Measurements from ENCODE around the gene IL5.

Gene IL5

DNA sequence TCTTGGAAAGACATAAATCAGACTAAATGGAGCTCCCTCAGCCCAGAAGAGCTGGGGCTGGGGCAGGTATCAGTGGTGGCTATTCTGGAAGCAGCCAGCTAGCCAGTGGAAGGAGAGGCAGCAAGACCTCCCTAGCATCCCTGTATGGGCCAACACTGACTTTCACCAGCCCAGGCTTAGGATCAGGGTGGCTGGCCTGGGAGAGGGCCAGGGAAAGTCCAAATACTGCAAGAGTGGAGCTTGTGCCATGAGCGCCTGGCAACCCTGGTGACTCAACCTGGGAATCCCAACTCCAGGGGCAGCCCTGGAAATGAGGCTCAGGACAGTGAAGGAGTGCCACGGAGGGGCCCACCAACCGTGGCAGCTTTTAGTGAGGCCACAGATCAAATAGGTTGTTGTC lies 45.2 kb downstream of the IL5 start:
- DNase-seq = peak; percentile 91

DNA sequence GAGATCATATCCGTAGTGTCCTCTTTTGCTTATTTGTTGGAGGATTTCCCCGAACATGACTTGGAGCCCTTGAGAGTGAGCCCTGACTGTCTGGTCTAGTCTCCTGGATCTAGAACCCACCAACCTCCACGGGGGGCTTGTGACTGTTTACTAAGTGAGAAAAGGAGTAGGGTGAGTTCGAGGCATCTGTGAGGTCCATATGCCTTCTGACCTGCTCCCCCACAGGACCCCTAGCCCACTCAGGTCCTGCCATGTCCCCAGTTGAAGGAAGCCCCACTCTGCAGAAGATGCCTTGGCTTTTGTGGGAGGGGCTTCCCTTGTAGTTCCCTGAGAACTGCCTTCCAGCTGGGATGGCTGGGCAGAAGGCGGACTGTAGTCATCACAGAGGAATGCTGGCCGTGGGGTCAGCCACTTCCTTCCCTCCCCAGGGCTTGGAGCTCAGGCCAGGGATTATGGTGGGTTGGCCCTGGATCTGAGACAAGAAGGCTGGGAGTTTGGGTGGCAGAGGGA lies 45.8 kb downstream of the IL5 start:
- DNase-seq = peak; percentile 97

DNA sequence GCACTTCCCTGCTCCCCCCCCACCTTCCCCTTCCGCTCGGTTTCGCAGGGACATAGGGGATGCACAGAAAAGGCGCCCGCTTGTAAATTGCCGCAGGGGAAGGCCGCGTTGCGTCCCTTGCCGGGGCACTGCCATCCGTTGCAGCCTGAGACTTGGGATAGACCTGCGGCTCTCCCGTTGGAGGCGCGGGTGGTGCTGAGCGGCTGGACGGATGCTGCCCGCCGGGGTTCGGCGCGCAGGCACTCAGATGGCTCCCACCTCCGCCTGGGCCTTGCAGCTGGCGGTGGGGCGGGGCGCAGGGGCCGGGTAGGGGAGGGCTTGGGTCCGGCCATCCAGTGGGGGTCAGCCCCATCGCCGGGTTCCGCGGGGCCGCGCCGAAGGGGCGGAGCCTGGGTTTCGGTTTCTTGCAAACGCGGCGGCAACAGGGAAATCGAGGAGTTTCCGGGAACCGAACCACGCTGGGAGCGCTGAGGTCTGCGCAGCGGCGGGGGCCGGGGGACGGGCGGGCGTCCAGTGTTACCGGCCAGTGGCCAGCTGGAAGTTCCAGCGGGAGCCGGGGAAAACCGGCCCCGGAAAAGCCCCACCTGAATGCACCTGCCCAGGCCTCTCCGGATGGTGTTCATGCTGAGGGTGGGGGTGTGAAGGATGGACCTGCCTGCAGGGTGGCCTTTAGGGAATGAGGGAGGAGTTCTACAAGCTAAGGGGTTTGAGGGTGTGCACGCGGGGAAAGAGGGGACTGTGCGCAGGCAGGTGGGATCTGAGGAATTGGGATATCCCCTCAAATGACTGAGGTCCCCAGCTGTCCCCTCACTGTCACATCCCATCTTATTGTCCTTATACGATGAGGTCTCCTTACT lies 46.5 kb downstream of the IL5 start:
- DNase-seq = peak; percentile 89

DNA sequence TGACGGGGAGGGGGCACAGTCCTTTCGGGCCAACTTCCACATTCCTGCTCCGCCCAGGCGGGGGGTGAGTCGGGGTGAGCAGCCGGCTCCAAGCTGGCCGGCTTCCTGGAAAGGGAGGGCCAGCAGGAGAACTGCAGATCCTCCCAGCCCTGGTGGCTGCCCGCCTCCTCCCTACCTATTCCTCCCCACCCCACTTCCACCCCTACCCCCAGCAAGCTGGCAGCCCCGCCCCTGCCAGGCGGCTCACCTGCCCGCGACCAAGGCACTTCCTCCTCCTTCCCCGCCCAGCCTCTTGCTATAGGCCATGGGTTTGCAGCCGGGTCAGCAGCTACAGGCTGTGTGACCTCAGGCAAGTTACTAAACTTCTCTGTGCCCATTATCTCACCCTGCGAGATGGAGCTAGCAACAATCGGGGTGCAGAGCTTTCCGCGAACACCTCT lies 47.1 kb downstream of the IL5 start:
- DNase-seq = peak; percentile 95

DNA sequence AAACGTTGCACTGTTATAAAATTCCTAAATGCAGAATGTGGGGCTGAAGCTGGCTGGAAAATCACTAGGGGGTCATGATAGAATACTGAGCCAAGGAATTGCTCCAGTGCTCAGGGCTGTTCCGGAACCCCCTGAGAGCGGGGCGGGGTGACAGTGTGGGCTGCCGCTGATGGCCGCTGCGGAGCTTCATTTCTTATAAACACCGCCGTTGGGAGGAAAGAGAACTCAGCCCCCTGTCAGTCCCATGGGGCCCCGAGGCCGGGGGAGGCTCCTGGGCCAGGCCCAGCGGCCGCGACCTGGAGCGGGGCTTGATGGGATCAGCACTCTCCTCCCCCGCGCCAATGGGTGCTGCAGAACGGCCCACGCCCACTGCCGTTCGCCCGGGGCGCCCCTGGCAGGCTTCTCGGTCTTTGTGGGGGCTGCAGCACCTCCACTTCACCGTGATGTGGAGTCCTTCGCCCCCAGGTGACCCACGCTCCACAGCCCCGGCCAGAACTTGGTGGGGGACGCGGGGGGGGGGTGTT lies 47.6 kb downstream of the IL5 start:
- peak; percentile 93 for DNase-seq

DNA sequence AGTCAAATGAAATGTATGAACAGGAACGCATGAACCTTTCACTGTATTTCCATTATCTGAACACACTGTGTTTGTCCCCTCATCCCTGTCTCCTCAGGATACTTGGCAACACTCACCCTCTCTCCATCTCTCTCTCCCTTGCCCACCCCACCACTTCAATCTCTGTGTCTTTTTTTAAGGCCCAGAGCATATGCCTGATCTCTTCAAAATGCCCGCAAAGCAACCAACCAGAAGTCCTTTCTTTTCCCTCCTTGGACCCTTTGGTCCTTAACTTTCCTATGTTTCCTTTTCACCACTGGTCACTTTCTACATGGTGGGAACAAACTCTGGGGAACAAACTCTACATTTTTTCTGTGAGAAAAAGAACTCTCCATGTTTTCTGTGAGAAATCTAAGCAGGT lies 49.5 kb downstream of the IL5 start:
- DNase-seq = no peak

DNA sequence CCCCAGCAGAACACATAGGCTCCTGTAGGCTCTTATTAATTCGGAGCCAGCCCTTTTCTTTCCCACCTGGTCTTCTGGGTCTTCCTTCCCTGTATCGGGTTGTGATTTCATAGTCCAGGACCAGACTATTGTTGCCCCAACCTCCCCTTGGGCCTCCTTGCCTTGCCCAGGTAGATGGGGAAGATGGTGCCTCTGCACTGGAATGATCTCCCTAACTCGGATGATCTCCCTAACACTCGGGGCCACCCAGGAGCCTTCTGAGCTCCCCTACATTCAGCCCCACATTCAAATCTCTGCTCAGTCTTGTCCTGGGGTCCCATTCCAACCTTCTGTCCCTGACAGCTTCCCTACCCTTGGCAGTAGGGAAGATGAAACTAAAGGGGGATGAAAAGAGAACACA lies 50.1 kb downstream of the IL5 start:
- no peak for DNase-seq

DNA sequence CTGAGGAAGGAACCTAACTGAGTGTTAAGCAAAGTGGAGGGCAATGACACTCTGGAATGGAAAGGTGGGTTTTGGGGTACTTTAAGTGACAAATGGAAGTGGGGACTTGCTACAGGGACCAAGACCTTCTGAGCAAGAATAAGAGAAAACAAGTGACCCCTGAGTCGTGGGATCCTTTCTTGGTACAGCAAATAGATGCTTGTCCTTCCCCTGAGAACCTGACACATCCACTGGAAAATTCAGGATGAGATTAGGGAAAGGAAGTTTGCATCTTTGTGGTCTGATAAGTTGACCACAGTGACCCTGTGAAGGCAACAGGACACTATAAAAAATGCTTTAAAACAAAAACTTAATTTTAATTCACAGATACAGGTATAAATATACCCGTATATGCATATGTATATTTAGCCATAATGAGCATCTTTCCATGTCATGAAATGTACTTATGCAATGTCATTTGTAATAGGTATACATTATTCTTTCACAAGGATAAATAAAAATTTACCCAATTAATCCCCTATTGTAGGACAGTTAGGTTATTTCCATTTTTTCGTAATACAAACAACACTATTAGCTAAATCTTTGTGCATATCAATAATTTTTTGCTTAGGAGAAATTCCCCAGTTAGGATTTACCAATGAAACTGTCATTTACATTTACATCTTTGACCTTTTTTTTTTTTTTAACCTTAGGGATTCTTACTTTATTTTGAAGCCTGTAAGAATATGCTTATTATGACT lies 50.8 kb downstream of the IL5 start:
- peak; percentile 65 for DNase-seq

Data from NCI-H226 (cell line).